ENCODE measurements around the gene ZBED4. TPM values are rescaled to one million over a fixed set of nuclear protein-coding genes. Genes with fewer than 3 reads are reported as not detected.

ZBED4 gene
- total RNA-seq, 1 experiment from 2014 or later, result 23.0 TPM

DNA sequence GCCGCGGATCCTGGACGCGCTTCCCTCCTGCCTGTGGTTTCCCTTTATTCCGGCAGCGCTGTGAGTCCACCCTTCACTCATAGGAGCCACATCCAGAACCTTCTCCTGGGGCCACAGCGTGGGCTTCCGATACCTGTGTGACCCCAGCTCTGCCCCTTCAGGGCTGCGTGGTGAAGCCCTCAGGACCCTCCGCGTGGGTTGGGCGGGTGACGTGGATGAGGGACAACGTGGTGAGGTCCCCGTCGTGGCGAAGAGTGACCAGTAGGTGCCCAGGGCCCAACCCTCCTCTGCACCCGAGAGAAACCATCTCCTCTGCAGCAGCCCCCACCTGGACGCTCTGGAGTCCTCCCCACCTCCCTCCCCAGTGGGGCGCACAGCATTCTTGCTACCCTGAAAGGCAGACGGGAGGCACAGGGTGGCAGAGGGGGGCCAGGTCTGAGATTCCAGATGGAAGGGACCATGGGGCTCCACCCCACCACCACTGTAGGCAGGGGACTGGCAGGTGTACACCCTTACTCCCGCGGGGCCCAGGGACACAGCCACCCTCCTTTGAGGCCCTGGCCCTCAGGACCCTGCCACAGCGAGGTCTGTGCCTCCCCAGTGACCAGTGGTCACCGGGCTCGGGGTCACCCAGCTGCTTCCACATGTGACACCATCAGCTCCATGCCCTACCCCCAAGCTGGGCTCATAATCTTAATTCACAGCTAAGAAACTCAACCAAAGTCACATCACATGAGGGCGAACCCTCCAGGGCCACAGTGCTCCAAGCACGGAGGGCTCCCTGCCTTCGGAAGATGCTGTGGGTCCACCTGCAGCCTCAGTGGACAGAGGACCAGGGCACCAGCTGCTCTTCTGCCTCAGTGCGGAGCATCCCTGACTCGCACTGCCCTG, 3.4 kb upstream of the ZBED4 start:
- Histone ChIP-seq H3T11ph (ENCODE audit: low read length) (no peak overlapping the region), H3K14ac (ENCODE audit: insufficient read depth, low read length) (no peak overlapping the region; the same call in 1 of the 2 replicates), H2AK5ac (ENCODE audit: insufficient read length, low read length) (no peak overlapping the region), H2BK15ac (ENCODE audit: low read depth, low read length) (no peak overlapping the region), H3K79me2 (ENCODE audit: insufficient read depth, low read length) (peaks cover 4% of the 10 kb centered on the region; the same call in 1 of the 2 replicates), H3K4me2 (ENCODE audit: insufficient read depth, insufficient read length, low read length) (peak overlapping the region; percentile 41), H4K91ac (ENCODE audit: insufficient read length, low read depth, low read length) (no peak overlapping the region), H4K20me1 (ENCODE audit: control insufficient read depth, insufficient read depth, insufficient read length) (no peaks in the 10 kb centered on the region), H3K4ac (ENCODE audit: low read depth, low read length) (no peak overlapping the region), H2BK120ac (ENCODE audit: low read depth, low read length, poor library complexity, severe bottlenecking) (no peak overlapping the region), H4K5ac (ENCODE audit: insufficient read length, low read depth, low read length) (no peak overlapping the region), H3K9ac (ENCODE audit: extremely low read depth, insufficient read length, low read length) (no peak overlapping the region), H2BK12ac (ENCODE audit: insufficient read length, low read depth, low read length) (no peak overlapping the region), H2AFZ (ENCODE audit: low read length) (no peak overlapping the region), H3K56ac (ENCODE audit: insufficient read length, low read depth, low read length) (no peak overlapping the region), H3K27me3 (ENCODE audit: insufficient read depth, low read length) (peaks cover 50% of the 10 kb centered on the region), H2BK5ac (ENCODE audit: insufficient read length, low read length) (no peak overlapping the region), H3K27ac (ENCODE audit: insufficient read length, low read depth, low read length) (no peak overlapping the region), H3K18ac (ENCODE audit: insufficient read length, low read depth, low read length) (no peak overlapping the region), H3K4me1 (ENCODE audit: insufficient read depth, low read length) (no peaks in the 10 kb centered on the region), H3K79me1 (ENCODE audit: insufficient read depth, low read depth, low read length, poor library complexity, severe bottlenecking) (no peaks in the 10 kb centered on the region), H4K8ac (replicated peaks; ENCODE audit: insufficient read length, low read depth, low read length) (no peak overlapping the region), H3K23me2 (ENCODE audit: insufficient read length, low read depth, low read length, poor library complexity, severe bottlenecking) (peaks cover 17% of the 10 kb centered on the region), H3K9me3 (ENCODE audit: control insufficient read depth, low read depth, low read length) (no peaks in the 10 kb centered on the region), H2BK20ac (ENCODE audit: low read depth, low read length, poor library complexity, severe bottlenecking) (no peak overlapping the region), H3K23ac (ENCODE audit: insufficient read length, low read depth, low read length) (no peak overlapping the region)
- WGBS (ENCODE audit: extremely low coverage, insufficient read length, low lambda C conversion rate), result no CpG with 5 or more reads among the region's 31 CpGs
- DNase-seq, result no peak
- H3K4me3 Mint-ChIP-seq, result peak overlapping the region; percentile 53 to 81
- H3K27ac Mint-ChIP-seq, result no peak overlapping the region
- peaks cover 0 to 2% of the 10 kb centered on the region in 2 experiments; a peak in 1 of 5 replicates for H3K9me3 Mint-ChIP-seq
- TF ChIP-seq CTCF (conservative IDR thresholded peaks at IDR 0.05), result no peak
- H3K4me1 Mint-ChIP-seq, result peaks cover 8 to 24% of the 10 kb centered on the region in 2 experiments
- peaks cover 0 to 1% (median 0%) of the 10 kb centered on the region in 3 experiments; a peak in 3 of 7 replicates for H3K36me3 Mint-ChIP-seq (ENCODE audit: insufficient read depth in 1 of 3, low read depth in 3 of 3)
- peaks cover 75% of the 10 kb centered on the region for H3K27me3 Mint-ChIP-seq (ENCODE audit: low read depth)

Data from H9 (cell line).